NCI-H748 (cell line): ENCODE data around the gene DMD.
"Not testable (repeated sequence)": the region's sequence is repeated elsewhere in the genome, so short reads cannot be mapped to it uniquely, and the experiment has no call there.

ENCODE experiments used
- DNase-seq: peaks from one replicate; lab custom pipeline; 2025; ENCODE audit not compliant: unreplicated experiment; lab: John Stamatoyannopoulos, UW

Gene DMD

DNA sequence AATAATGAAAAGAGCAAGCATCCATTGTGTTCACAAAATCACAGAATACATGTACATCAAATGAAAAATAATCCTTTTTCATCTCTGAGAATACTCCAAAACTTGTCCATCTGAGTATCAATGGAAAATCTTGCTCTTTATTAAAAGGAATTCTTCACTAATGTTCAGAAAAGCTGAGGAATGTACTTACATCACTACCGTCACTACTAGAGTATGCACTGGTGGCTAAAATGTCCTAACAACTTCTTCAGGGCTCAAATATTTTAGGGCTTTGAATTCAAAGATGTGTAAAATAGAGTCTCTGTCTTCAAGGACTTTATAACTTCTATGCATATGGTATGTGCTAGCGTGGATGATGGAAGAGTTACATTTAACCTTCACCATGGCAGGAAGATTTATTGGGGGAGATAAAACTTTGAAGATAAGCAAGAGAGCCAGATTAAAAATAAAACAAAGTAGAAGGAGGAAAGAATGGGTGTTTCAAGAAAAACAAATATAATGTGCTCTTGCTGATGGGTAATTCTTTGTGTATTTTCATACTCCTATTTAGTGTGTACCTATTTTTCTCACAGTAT is 55.1 kb downstream of the DMD start:
- DNase-seq: no peak

DNA sequence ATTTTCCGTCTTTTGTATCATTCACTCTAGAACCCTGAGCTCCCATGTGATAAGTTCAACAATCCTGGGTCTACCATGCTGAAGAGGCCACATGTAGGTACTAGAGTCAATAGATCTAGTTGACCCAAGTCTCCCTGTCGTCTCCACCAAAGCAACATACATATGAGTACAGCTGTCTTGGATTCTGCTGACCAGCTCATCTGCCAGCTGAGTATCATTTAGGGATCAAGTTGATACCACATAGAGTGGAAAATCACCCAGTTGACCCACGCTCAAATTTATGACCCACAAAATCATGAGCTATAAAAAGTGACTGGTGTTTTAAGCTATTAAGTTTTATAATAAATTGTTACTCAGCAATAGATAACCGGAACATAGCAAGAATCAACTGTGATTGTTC is 61.8 kb downstream of the DMD start:
- no peak for DNase-seq

DNA sequence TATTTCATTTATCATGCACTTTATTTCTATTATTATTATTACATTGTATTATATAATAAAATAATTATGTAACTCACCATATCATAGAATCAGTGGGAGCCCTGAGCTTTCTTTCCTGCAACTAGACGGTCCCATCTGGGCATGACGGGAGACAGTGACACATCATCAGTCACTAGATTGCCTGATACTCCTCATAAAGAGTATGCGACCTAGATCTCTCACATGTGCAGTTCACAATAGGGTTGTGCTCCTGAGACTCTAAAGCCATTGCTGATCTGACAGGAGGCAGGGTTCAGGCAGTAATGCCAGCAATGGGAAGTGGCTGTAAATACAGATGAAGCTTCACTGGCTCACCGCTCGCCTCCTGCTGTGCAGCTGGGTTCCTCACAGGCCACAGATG is 62.3 kb downstream of the DMD start:
- DNase-seq: no peak

DNA sequence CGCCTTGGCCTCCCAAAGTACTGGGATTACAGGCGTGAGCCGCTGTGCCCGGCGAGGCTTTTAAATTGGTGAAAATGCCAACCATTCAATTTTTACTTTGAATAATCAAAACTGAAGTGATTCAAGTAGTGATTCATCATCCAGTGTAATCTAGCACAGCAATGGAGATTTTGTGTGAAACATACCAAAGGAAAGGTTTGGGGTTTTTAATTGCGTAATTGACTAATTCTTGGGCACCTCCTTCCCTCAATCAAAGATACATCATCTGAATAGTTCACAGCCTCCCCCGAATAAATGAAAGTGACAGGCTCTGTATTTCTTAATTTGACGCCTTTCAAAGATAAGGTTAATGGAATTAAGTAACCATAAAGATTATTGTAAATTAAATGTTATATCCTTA is 69.0 kb downstream of the DMD start:
- DNase-seq: no peak

DNA sequence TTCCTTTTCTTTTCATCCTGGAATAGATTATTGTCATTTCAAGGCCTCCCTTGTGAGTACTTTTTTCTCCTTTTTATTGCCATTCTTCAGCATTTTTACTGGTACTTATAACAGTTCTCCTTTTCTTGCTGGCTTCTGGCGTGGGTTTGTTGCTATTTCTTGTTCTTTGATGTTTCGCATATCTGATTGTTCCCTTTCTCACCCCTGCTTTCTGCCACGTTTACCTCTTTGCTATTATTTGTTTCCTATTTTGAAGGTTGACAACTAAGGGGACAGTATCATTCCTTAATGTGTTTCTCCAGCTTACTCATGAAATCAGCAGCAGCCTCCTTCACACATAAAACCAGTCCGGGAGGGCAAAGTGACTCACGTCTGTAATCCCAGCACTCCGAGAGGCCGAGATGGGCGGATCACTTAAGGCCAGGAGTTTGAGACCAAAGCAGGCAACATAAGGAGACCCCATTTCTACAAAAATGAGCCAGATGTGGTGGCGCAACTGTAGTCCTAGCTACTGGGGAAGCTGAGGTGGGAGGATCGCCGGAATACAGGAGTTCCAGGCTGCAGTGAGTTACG is 72.6 kb downstream of the DMD start:
- no peak for DNase-seq

DNA sequence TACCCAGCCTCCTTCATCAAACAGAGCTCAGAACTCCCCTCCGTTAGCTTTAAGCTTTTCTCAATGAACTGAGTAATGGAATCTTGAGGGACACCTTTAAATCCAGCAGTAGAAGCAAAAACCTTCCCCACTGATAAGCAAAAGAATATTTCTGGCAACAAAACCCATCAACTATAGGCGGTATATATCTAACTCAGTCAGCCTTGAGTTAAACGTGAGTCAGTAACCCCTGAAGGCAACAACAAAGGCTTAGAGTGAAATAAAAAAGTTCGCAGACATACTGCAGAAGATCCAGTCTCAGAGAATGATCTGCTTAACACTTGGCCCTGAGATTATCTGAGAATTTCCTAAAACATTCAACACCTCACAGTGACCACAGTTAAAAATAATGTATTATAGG is 77.2 kb downstream of the DMD start:
- DNase-seq: no peak

DNA sequence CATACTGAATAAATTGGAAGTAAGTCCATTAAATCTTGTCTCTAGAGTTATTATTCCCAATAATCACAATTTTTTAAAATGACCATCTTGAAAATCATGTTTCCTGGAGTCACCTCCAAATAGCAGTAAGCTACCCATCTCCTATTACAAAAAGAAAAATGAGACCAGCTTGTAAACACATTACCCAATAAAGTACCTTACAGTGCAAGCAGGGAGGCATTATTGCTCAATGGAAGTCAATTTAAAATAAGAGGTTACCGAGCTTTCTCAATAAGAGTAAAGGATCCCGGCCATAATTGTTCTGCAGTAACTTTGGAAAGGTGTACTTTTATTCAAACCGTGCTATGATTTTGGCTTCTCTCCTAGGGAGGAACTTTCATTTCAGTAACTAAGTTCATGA is 78.0 kb downstream of the DMD start:
- no peak for DNase-seq

DNA sequence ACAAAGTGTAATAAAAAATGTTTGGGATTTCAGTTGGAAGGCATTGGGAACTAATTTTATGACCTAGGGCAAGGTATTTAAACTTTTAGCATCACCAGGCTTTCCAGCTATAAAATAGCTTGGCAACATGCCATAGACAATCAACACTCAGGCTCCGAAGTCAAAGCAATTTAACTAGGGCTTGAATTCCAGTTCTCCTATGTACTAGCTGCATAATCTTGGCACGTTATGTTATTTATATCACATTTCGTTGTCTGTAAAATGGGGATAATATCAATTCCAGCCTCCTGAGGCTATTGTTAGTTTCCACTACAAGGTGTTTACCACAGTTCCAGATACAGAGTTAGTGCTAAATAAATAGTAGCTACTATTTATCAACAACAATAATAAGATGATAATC is 78.8 kb downstream of the DMD start:
- no peak for DNase-seq

DNA sequence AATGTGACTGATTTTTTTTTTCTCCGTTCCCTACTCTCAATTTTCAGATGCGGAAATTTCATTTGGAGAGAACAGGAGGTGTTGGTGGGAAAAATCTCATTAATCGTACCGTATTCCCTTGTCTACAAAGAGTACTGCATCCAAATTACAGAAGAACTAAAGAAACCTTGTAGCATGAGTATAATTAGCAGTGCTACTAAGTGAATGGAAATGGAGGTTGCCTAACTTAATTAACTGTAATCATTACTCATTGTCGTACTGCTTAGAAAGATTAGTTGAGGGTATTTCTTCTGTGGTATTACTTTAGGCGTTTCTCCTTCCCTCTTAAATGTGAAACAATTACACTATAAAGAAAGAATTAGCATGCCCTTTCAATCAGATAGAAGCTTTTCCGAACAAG is 81.7 kb downstream of the DMD start:
- DNase-seq: no peak

DNA sequence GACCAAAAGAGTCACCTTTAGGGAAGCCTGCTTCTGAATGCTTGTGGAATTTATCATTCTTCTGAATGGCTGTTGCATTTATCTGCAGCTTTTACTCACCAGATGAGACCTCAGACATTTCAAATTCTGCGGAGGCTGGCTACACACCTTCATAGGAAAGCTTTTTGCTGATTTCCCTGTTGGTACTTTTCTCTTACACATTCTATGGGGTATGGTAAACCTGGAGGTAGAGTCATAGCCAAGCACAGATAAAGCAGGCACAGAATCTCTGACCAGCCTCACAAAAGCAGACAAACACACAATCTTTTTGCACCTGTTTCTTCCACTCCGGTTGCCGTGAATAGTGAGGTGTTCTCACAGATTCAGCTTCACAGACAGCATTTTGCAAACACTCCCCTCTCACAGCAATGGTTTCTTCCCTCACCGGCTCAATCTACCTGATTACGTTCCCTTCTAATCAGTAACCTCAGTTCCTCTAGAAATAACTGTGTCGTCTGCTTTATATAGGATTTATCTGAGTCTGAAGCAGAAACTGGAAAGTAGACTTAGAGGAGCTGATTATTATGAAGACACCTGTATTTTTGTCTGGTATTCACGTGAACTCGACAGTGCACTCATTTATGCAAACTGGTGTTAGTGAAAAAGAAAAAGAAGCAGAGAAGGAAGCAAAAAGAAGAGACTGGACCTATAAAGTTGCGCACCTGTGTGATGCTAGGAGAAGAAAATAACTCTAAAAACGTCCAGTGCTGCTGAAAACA is 83.1 kb downstream of the DMD start:
- DNase-seq: peak; percentile 4

DNA sequence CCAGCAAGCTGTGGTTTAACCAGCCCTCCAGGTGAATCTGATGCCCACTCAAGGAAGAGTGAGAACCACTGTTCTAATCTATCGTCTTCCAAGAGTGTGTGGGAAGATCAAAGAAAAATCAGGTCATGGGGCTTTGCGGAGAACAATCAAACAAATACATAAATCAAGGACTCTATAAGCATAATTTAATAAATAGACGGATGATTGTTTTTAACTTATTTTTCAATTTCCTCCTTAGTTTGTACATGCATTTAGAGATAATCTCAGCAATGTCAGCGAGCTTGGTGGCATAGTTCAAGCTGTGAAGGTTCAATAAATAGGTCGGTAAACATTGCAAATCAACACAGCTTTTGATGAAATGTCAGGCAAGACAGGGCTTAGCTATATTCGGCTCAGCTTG is 84.9 kb downstream of the DMD start:
- peak; percentile 22 for DNase-seq

DNA sequence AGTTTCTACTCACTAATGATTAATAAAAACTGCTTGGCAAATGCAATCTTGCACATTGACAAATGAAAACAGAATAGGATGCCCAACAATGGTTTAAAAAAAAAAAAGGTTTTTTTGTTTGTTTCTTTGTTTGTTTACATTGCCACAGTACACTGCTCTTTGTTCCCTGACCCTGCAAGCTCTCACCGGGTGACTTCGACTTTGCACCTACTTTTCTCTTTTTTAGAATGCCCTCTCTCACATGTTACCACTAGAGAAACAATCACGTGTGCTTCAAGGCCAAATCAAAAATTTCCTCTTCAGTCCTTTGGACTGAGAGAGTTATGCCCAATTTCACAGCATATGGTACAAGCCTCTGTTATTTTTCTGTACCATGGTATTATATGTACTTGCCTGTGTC is 101.5 kb downstream of the DMD start:
- DNase-seq: no peak

DNA sequence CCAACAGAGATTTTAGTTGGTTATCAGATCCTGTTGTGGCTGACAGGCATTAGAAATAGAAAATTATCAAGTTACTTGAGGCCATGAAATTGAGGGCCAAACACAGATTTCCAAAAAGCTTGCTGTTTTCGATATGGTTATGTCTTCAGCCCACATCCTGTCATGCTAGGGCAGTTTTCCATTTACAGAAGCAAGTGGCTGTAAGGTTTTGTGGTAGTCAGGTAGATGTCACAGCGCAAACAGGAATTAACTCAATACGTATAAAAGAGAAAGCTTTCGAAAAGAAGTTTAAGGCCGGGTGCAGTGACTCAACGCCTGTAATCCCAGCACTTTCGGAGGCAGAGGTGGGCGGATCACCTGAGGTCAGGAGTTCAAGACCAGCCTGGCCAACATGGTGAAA is 104.6 kb downstream of the DMD start:
- no peak for DNase-seq

DNA sequence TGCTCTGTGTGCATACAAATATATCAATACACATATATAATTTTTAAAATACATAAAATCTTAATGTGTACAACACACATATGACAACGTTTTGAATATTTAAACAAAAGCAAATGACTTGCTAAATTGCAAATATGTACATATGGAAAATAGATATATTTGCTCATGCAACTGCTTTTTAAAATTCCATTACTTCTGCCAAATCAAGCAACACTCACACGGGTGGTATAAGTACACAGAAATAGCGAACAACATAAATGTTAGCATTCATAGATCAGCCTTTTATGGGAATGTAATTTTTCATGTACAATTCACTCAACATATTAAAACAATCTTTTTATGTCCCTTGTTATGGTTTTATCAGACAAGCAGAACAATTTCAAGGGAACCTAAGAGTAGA is 116.3 kb downstream of the DMD start:
- no peak for DNase-seq

DNA sequence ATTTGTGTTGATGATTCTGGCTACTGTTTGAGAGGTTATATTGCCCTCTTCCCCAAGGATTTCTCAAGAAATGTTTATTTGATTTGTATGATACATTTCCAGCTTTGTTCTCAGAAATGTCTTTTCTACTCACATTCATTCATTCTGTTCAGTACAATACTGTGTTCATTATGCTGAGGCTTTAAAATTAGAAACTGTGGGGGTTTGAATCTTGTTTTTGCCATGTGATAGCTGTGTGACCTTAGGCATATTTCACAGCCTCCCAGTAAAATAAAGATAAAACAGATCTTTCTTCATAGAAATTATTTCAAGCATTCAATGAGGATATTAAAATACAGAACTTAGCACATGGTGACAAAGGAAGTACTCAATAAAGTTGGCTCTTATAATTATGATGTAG is 123.9 kb downstream of the DMD start:
- no peak for DNase-seq

DNA sequence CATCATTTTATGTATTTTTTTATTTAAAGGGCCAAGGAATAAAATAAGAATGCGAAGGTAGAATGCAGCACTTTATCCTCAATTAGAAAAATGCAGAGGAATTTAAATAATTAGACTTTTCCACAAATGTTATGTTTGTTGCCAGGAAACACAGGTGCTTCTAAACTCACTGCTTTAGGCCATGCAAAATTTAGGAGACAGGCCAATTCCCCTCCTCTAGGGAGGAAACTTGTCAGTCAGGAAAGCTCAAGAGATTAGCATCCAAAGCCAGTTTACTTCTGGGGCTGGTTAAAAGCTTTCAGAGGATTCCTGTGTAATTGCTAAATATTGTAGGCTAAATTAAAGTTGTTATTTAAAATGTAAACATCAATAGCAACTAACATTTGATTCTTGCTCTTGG is 124.5 kb downstream of the DMD start:
- DNase-seq: no peak

DNA sequence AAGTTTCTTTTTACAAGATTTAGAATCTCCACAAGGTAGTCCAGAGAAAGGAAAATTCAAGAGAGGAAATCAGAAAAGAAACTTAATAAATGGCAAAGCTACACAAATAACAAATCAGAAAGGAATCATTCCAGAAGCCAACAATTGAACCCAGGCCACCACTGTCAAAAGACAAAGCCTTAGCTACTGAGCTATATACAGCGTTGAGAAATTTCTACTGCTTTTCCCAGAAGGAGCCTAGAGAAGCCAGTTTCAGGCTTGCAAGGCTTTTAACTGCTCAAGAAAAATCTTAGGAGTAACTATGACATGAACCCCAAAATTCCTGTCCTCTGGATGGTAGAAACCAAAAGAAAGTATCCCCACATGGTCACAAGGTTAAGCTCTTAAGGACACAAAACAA is 129.0 kb downstream of the DMD start:
- no peak for DNase-seq

DNA sequence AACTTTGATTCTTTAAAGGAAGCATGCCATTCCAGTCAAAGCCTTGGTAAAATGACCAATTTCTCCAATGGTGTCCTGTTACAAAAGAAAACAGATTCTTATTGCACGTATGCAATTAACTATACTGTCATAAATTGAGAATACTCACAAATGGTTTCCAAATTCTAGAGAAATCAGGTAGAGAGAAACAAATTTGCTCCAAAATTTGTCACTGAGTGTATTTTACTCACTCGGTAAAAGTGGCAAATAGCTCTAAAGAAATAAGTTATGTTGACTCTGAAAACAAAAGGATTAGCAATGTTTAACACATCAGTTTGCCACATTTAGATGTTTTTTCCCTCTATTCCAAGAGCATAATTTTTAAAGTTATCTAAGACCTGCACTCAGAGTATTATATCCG is 133.1 kb downstream of the DMD start:
- no peak for DNase-seq

DNA sequence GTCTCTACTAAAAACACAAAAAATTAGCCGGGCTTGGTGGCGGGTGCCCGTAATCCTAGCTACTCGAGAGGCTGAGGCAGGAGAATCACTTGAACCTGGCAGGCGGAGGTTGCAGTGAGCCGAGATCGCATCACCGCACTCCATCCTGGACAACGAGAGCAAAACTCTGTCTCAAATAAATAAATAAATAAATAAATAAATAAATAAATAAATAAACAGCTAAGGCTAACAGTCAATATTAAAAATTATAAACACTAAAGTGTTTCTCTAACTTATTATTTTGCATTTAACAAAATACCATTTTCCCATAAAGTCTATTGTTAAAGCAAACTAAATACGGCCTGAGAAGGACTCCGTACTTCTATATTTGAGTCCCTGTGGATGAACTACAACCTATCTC is 137.7 kb downstream of the DMD start:
- not testable (repeated sequence) for DNase-seq

DNA sequence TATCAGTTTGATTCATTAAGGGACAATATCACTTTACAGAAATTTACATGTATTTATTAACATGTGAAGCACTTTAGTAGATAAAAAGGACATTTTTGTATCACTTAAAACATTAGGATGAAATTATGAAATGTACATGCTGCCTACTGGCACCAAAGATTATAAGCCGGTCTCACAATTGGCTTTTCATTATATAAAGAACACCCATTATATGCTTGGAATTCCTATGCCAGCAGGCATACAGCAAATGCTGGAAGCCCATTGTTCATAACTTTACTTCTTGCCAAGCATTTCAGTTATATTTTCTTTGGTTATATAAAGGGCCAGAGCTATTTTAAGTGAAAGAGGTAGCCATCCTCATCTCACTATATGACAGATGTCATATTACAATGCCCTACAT is 145.9 kb downstream of the DMD start:
- no peak for DNase-seq

DNA sequence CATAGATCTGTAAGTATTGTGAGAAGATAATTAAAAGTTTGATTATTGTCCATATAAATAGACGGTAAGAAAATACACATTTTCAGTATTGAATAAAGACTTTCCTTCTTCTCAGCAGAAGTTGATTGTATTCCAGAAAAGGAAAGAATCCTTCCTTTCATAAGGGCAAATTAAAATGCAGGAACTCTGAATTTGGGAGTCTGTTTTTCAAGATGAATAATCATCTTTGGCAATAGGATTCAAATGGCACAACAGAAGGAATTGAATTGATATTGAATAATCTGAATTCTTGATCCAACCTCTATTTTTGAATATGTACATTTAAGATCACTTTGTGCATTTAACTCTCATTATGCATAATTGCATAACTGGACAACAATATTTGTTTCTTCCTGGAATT is 149.3 kb downstream of the DMD start:
- DNase-seq: no peak

DNA sequence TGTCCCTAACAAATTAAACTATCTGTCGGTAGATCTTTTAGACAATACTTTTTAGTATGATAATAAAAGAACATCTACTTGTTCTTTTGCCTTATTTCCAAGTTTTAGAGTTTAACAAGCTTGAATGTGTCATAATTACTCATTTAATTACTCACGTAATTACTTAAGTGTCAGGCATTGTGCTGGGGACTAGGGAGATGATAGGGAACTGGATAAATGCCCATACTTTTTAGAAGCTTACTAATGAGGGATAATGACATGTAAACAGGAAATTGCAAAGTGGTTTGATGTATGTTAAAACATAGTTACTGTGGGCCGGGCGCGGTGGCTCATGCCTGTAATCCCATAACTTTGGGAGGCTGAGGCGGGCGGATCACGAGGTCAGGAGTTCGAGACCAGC is 158.3 kb downstream of the DMD start:
- peak; percentile 43 for DNase-seq

DNA sequence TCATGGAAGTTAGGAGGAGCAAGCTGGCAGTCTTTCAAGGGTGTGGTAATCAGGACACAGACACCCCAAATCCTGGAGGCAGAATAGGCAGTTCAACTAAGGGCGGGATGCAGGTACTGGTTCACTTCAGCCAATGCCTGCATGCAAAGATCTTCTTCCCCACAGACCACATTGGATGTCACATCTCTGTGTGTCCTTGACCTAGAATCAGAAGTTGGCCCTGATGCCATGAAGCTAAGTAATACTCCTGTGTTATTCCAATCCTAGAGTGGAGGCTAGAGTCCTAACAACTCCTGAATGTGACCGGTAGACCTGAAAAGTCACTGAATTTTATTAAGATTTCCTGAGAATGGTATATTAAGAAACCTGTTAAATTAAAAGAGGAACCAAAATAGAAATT is 165.5 kb downstream of the DMD start:
- DNase-seq: no peak
